A549 (cell line): ENCODE data around the gene LRP5. TPM values are rescaled to one million over a fixed set of nuclear protein-coding genes. Genes with fewer than 3 reads are reported as not detected.
"Not testable (repeated sequence)": the region's sequence is repeated elsewhere in the genome, so short reads cannot be mapped to it uniquely, and the experiment has no call there.

Experiments used
- ATAC-seq, 2 experiments: fragments of 200-7000 bp in 1 of 2; fragments of >200 bp in 1 of 2; cut with Nextera tagmentation in 1 of 2; cut with Tn5 transposase in 1 of 2; 3 replicates each; pipeline versions ENCODE4 v1.8.0 to v1.9.1; 2018 to 2020; ENCODE audit warnings: mild to moderate bottlenecking in 1 of 2, moderate library complexity in 1 of 2
- CTCF ChIA-PET: fragments of 300-600 bp; sonication (Branson Sonifier 250); formaldehyde crosslinking; extraction: SDS; loops from one replicate; lab custom pipeline; 2021; ENCODE audit warnings: antibody characterized with exemption, inconsistent platforms; lab: Yijun Ruan, JAX
- POLR2A ChIA-PET: fragments of 350-600 bp; formaldehyde crosslinking; extraction: SDS; loops from one replicate; lab custom pipeline; 2021; ENCODE audit warnings: antibody characterized with exemption, inconsistent platforms; lab: Yijun Ruan, JAX
- DNase-seq, 2 experiments: peaks; one replicate each; pipeline versions ENCODE4 v3.0.0 to v3.0.0-alpha.2; 2011 to 2016; ENCODE audit warnings: low read depth in 1 of 2, low spot score in 1 of 2
- FAIRE-seq: peaks from 2 replicates; lab custom pipeline; 2011; peaks lifted over from hg19 to GRCh38; lab: Jason Lieb, UNC
- H3K27ac ChIP-seq, 2 experiments: fragments of >200 bp; sonication (Bioruptor Twin); formaldehyde crosslinking; 3 replicates each; pipeline ENCODE4 v1.5.1; 2016 to 2017
- H3K4me1 ChIP-seq: fragments of >200 bp; sonication (Bioruptor Twin); formaldehyde crosslinking; 3 replicates; pipeline ENCODE4 v1.6.1; 2016
- H3K4me2 ChIP-seq: fragments of >200 bp; sonication (Bioruptor Twin); formaldehyde crosslinking; 3 replicates; pipeline ENCODE4 v1.6.1; 2016
- H3K4me3 ChIP-seq: fragments of >200 bp; sonication (Bioruptor Twin); formaldehyde crosslinking; 3 replicates; pipeline ENCODE4 v1.5.1; 2016
- H3K9me3 ChIP-seq: fragments of >200 bp; sonication (Bioruptor Twin); formaldehyde crosslinking; 3 replicates; pipeline ENCODE4 v1.6.1; 2016
- ATOH8 ChIP-seq: fragments of 250-450 bp; sonication (Bioruptor Pico); IDR thresholded peaks from 2 replicates; pipeline ENCODE4 v1.5.0; 2020; ENCODE audit warnings: low read depth, mild to moderate bottlenecking, moderate library complexity
- CBX2 ChIP-seq: fragments of 200-600 bp; sonication (generic); IDR thresholded peaks from 2 replicates; pipeline ENCODE4 v1.6.1; 2016; ENCODE audit warnings: low read depth, mild to moderate bottlenecking, borderline replicate concordance
- CEBPB ChIP-seq, 2 experiments: fragments of >200 bp in 1 of 2; sonication (Bioruptor Twin) in 1 of 2; formaldehyde crosslinking in 1 of 2; IDR thresholded peaks; 2 replicates each; pipeline ENCODE4 v1.6.1; 2012 to 2016
- CHD2 ChIP-seq: fragments of 150-350 bp; IDR thresholded peaks from 2 replicates; pipeline ENCODE4 v1.6.1; 2014; ENCODE audit warnings: low read length; ENCODE audit not compliant: partially characterized antibody
- EHF ChIP-seq: fragments of 250-450 bp; sonication (Bioruptor Pico); IDR thresholded peaks from 2 replicates; pipeline ENCODE4 v1.5.0; 2020; ENCODE audit warnings: mild to moderate bottlenecking
- GATA3 ChIP-seq: IDR thresholded peaks from 2 replicates; pipeline ENCODE4 v1.6.1; 2012; ENCODE audit warnings: borderline replicate concordance
- HOXA7 ChIP-seq: fragments of 250-450 bp; sonication (Bioruptor Pico); IDR thresholded peaks from 2 replicates; pipeline ENCODE4 v1.5.0; 2020; ENCODE audit warnings: mild to moderate bottlenecking, moderate library complexity
- HOXB5 ChIP-seq: fragments of 250-450 bp; sonication (Bioruptor Pico); IDR thresholded peaks from 2 replicates; pipeline ENCODE4 v1.5.0; 2020; ENCODE audit warnings: mild to moderate bottlenecking, moderate library complexity
- PBX3 ChIP-seq: IDR thresholded peaks from 2 replicates; pipeline ENCODE4 v1.6.1; 2012
- POLR2A ChIP-seq: IDR thresholded peaks from 2 replicates; pipeline ENCODE4 v1.6.1; 2012; ENCODE audit warnings: mild to moderate bottlenecking, low read length
- POLR2AphosphoS2 ChIP-seq: conservative IDR thresholded peaks from 2 replicates; pipeline ENCODE4 v1.6.1; 2012; ENCODE audit warnings: low read length, improper control_type of control experiment, inconsistent platforms
- RAD21 ChIP-seq, 2 experiments: fragments of >200 bp in 1 of 2; sonication (Bioruptor Twin) in 1 of 2; formaldehyde crosslinking in 1 of 2; IDR thresholded peaks in 1 of 2; conservative IDR thresholded peaks in 1 of 2; 2 replicates in 1 of 2; 3 replicates in 1 of 2; pipeline ENCODE4 v1.6.1; 2012 to 2018; ENCODE audit warnings: inconsistent platforms in 1 of 2
- RARB ChIP-seq: fragments of 250-450 bp; sonication (Bioruptor Pico); IDR thresholded peaks from 2 replicates; pipeline ENCODE4 v1.8.0; 2021; ENCODE audit warnings: mild to moderate bottlenecking, moderate library complexity
- RCOR1 ChIP-seq: fragments of 150-350 bp; IDR thresholded peaks from 2 replicates; pipeline ENCODE4 v1.6.1; 2014; ENCODE audit warnings: antibody characterized with exemption, low read length, low read depth
- RFX5 ChIP-seq: fragments of 450-650 bp; IDR thresholded peaks from 2 replicates; pipeline ENCODE4 v1.7.1; 2014; ENCODE audit warnings: antibody characterized with exemption, mild to moderate bottlenecking, moderate library complexity
- RNF2 ChIP-seq: fragments of 200-600 bp; sonication (generic); IDR thresholded peaks from 2 replicates; pipeline ENCODE4 v1.6.1; 2016; ENCODE audit warnings: low read depth, mild to moderate bottlenecking, antibody characterized with exemption, moderate library complexity, borderline replicate concordance
- TP53 ChIP-seq: fragments of 250-450 bp; sonication (Bioruptor Pico); IDR thresholded peaks from 2 replicates; pipeline ENCODE4 v1.5.0; 2021; ENCODE audit warnings: mild to moderate bottlenecking, moderate library complexity
- USF2 ChIP-seq: fragments of 450-650 bp; IDR thresholded peaks from 2 replicates; pipeline ENCODE4 v1.6.1; 2014; ENCODE audit warnings: antibody characterized with exemption
- ZC3H11A ChIP-seq: fragments of 450-650 bp; IDR thresholded peaks from 2 replicates; pipeline ENCODE4 v1.6.1; 2014; ENCODE audit warnings: antibody characterized with exemption, mild to moderate bottlenecking
- ZFP36 ChIP-seq: fragments of 450-650 bp; IDR thresholded peaks from 2 replicates; pipeline ENCODE4 v1.6.1; 2014; ENCODE audit warnings: borderline replicate concordance; ENCODE audit not compliant: partially characterized antibody
- ZSCAN20 ChIP-seq: fragments of 250-450 bp; sonication (Bioruptor Pico); IDR thresholded peaks from 2 replicates; pipeline ENCODE4 v1.8.0; 2022; ENCODE audit warnings: mild to moderate bottlenecking, moderate library complexity
- WGBS: methylation state at CpG from one replicate; pipeline ENCODE4 v1.1.6; 2017; ENCODE audit errors: missing lambda C conversion rate; 5-methylcytosine and 5-hydroxymethylcytosine counted together
- polyA plus RNA-seq, 4 experiments: library from polyadenylated mRNA; depleted of rRNA in 3 of 4; stranded (reverse); fragments of >200 nt; fragmentation: RNase III in 1 of 4; extraction: RNeasy Plus Mini Kit Qiagen cat#74134 plus additional on column Dnase treatment in 1 of 4; gene quantifications; 2 replicates in 3 of 4; 3 replicates in 1 of 4; pipeline ENCODE4 v1.2.3, GENCODE V29; 2011 to 2017
- TF ChIP-seq, protein P1 (sequence below): fragments of 200-600 bp; sonication (generic); IDR thresholded peaks from 2 replicates; pipeline ENCODE4 v1.6.1; 2016; ENCODE audit warnings: antibody characterized with exemption, mild to moderate bottlenecking, moderate library complexity

LRP5 gene
- polyA plus RNA-seq, 2 of the 4 experiments (the other 2 are of a cell fraction): 10.9 to 32.3 TPM

- 97% methylated on average over 30 of the region's 31 CpGs for WGBS
- Histone ChIP-seq H3K4me2 (no peak overlapping the region), H3K27ac (no peak overlapping the region), H3K9me3 (peaks cover 16% of the 10 kb centered on the region), H3K4me1 (peaks cover 12% of the 10 kb centered on the region), H3K4me3 (no peak overlapping the region)
- DNase-seq: no peak
- FAIRE-seq: no peak
- ChIA-PET CTCF (interaction anchor here (0.9 kb wide), 1 partner anchor 9 kb away, joined by 4 read pairs; no protein-coding TSS in a partner anchor), POLR2A (no interaction called here)
- ATAC-seq: no peak
- TF ChIP-seq USF2: no peak
- TF ChIP-seq CHD2: no peak
- no peak for TF ChIP-seq TP53 (CRISPR knock-in tag)
- no peak for TF ChIP-seq RCOR1
- TF ChIP-seq RARB (CRISPR knock-in tag): no peak
- no peak for TF ChIP-seq CBX2
- TF ChIP-seq, protein P1, sequence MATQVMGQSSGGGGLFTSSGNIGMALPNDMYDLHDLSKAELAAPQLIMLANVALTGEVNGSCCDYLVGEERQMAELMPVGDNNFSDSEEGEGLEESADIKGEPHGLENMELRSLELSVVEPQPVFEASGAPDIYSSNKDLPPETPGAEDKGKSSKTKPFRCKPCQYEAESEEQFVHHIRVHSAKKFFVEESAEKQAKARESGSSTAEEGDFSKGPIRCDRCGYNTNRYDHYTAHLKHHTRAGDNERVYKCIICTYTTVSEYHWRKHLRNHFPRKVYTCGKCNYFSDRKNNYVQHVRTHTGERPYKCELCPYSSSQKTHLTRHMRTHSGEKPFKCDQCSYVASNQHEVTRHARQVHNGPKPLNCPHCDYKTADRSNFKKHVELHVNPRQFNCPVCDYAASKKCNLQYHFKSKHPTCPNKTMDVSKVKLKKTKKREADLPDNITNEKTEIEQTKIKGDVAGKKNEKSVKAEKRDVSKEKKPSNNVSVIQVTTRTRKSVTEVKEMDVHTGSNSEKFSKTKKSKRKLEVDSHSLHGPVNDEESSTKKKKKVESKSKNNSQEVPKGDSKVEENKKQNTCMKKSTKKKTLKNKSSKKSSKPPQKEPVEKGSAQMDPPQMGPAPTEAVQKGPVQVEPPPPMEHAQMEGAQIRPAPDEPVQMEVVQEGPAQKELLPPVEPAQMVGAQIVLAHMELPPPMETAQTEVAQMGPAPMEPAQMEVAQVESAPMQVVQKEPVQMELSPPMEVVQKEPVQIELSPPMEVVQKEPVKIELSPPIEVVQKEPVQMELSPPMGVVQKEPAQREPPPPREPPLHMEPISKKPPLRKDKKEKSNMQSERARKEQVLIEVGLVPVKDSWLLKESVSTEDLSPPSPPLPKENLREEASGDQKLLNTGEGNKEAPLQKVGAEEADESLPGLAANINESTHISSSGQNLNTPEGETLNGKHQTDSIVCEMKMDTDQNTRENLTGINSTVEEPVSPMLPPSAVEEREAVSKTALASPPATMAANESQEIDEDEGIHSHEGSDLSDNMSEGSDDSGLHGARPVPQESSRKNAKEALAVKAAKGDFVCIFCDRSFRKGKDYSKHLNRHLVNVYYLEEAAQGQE: no peak
- no peak for TF ChIP-seq HOXA7
- no peak for TF ChIP-seq ZSCAN20 (CRISPR knock-in tag)
- no peak for TF ChIP-seq EHF (CRISPR knock-in tag)
- TF ChIP-seq ZFP36: no peak
- no peak for TF ChIP-seq ZC3H11A
- TF ChIP-seq CEBPB (IDR thresholded peaks at IDR 0.05): no peak
- TF ChIP-seq PBX3: no peak
- TF ChIP-seq RNF2: no peak
- TF ChIP-seq POLR2A: no peak
These were observed 121.2 kb downstream of the LRP5 start for GRCh38 chr11:68433541-68433940.

DNA sequence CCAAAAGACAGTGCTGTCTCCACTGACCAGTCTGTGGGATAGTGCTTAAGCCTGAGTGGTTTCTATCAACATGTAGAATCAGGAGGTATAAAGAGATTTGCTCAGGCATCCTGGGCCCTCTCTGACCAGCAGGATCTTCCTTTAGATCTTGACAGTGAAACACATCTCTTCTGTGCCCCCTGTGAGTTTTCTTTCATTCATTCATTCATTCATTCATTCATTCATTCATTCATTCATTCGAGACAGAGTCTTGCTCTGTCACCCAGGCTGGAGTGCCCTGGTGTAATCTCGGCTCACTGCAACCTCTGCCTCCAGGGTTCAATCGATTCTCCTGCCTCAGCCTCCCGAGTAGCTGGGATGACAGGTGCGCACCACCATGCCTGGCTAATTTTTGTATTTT lies 121.8 kb downstream of the LRP5 start:
- FAIRE-seq, POLR2A ChIA-PET: not testable (repeated sequence)
- 96% methylated on average over 5 of the region's 5 CpGs for WGBS

GRCh38 chr11:68436162-68436888 lies 123.9 kb downstream of the LRP5 start:
- DNase-seq: no peak
- no peak overlapping the region for H3K4me2 ChIP-seq
- TF ChIP-seq ZC3H11A (no peak), POLR2AphosphoS2 (no peak), HOXB5 (CRISPR knock-in tag) (no peak), GATA3 (no peak), RAD21 (conservative IDR thresholded peaks at IDR 0.05 in 1 of 2, IDR thresholded peaks at IDR 0.05 in 1 of 2) (no peak), RFX5 (no peak), ATOH8 (CRISPR knock-in tag) (no peak)
- TF ChIP-seq, all 56 proteins: peak for 0
- CTCF ChIA-PET: interaction anchor here (0.9 to 1.2 kb wide), 4 partner anchors 10 to 180 kb away, joined by 3 to 4 read pairs (median 3); no protein-coding TSS in a partner anchor
- no peak overlapping the region; a peak in 1 of 6 replicates for H3K27ac ChIP-seq
- no peaks in the 10 kb centered on the region for H3K9me3 ChIP-seq
- WGBS: 91% methylated on average over 14 of the region's 16 CpGs
- H3K4me1 ChIP-seq: peaks cover 14% of the 10 kb centered on the region
- H3K4me3 ChIP-seq: no peak overlapping the region
- POLR2A ChIA-PET: interaction anchor here (1.2 kb wide), 1 partner anchor 164 kb away, joined by 3 read pairs; the partner anchor contains the start of gene C11orf24
- ATAC-seq (no peak), FAIRE-seq (no peak)

More for the DNA sequence above, 121.8 kb downstream of the LRP5 start:
- not testable (repeated sequence) for H3K4me2 ChIP-seq, DNase-seq, H3K4me3 ChIP-seq, ATAC-seq, H3K27ac ChIP-seq
- H3K9me3 ChIP-seq: peaks cover 12% of the 10 kb centered on the region
- H3K4me1 ChIP-seq: peaks cover 12% of the 10 kb centered on the region
- CTCF ChIA-PET: interaction anchor here (1.1 kb wide), 1 partner anchor 177 kb away, joined by 3 read pairs; no protein-coding TSS in a partner anchor
